H1 (cell line): ENCODE results near the gene TBC1D17. TPM values are rescaled to one million over a fixed set of nuclear protein-coding genes. Genes with fewer than 3 reads are reported as not detected.

Source experiments
- CTCF ChIA-PET: fragments of 300-600 bp; sonication (Branson Sonifier 250); formaldehyde crosslinking; loops from one replicate; lab custom pipeline; 2021; ENCODE audit not compliant: partially characterized antibody; lab: Charles Lee
- POLR2A ChIA-PET: fragments of 300-600 bp; sonication (Branson Sonifier 250); formaldehyde crosslinking; loops from one replicate; lab custom pipeline; 2021; ENCODE audit warnings: inconsistent platforms; ENCODE audit not compliant: partially characterized antibody; lab: Charles Lee
- DNase-seq, 2 experiments: peaks; one replicate each; pipeline versions ENCODE4 v3.0.0 to v3.0.0-alpha.2; 2010 to 2022; ENCODE audit warnings: low spot score in 2 of 2, low read depth in 1 of 2, mixed read lengths in 1 of 2
- FAIRE-seq: peaks from 2 replicates; lab custom pipeline; 2011; peaks lifted over from hg19 to GRCh38; lab: Jason Lieb, UNC
- H2AFZ ChIP-seq: 2 replicates; pipeline ENCODE4 v1.8.1; 2012; ENCODE audit warnings: low read length, inconsistent platforms
- H2AK5ac ChIP-seq: 2 replicates; pipeline ENCODE4 v1.6.1; 2013; ENCODE audit warnings: low read depth, low read length
- H2BK120ac ChIP-seq: replicated peaks from 2 replicates; pipeline ENCODE3; 2013; ENCODE audit warnings: low read depth, low read length, inconsistent platforms
- H2BK12ac ChIP-seq: 2 replicates; pipeline ENCODE4 v1.6.1; 2013; ENCODE audit warnings: low read depth, low read length
- H2BK15ac ChIP-seq: 2 replicates; pipeline ENCODE4 v1.6.1; 2013; ENCODE audit warnings: low read length
- H2BK20ac ChIP-seq: 2 replicates; pipeline ENCODE4 v1.6.1; 2013; ENCODE audit warnings: low read length
- H2BK5ac ChIP-seq: 2 replicates; pipeline ENCODE4 v1.6.1; 2013; ENCODE audit warnings: low read depth, low read length
- H3K14ac ChIP-seq: 2 replicates; pipeline ENCODE4 v1.6.1; 2013; ENCODE audit warnings: inconsistent platforms; ENCODE audit not compliant: insufficient read length
- H3K18ac ChIP-seq: 2 replicates; pipeline ENCODE4 v1.6.1; 2013; ENCODE audit warnings: low read length; ENCODE audit errors: extremely low read depth
- H3K23ac ChIP-seq: 2 replicates; pipeline ENCODE4 v1.6.1; 2013; ENCODE audit warnings: inconsistent platforms; ENCODE audit not compliant: insufficient read length
- H3K23me2 ChIP-seq: 2 replicates; pipeline ENCODE4 v1.6.1; 2013; ENCODE audit warnings: low read depth, low read length
- H3K27ac ChIP-seq: 2 replicates; pipeline ENCODE4 v1.6.1; 2011; ENCODE audit warnings: low read depth, low read length, inconsistent platforms
- H3K27me3 ChIP-seq, 4 experiments: replicated peaks in 1 of 4; 1 replicate in 1 of 4; 2 replicates in 3 of 4; pipeline versions ENCODE4 v1.6.1 to v1.8.1; 2011 to 2013; ENCODE audit warnings: low read length in 3 of 4, mild to moderate bottlenecking in 3 of 4, inconsistent platforms in 2 of 4, mixed read lengths in 2 of 4, moderate library complexity in 1 of 4; ENCODE audit not compliant: control insufficient read depth in 3 of 4, insufficient read depth in 3 of 4; ENCODE audit errors: extremely low read depth in 1 of 4
- H3K36me3 ChIP-seq, 4 experiments: 2 replicates each; pipeline versions ENCODE4 v1.6.1 to v1.8.1; 2011 to 2013; ENCODE audit warnings: mild to moderate bottlenecking in 4 of 4, low read length in 3 of 4, moderate library complexity in 2 of 4, control low read depth in 1 of 4, inconsistent platforms in 1 of 4; ENCODE audit not compliant: insufficient read depth in 4 of 4, control insufficient read depth in 2 of 4
- H3K4ac ChIP-seq: replicated peaks from 2 replicates; pipeline ENCODE3; 2013; ENCODE audit warnings: low read length, low read depth, mixed read lengths, inconsistent platforms; ENCODE audit not compliant: insufficient read length
- H3K4me1 ChIP-seq, 4 experiments: replicated peaks in 1 of 4; 1 replicate in 1 of 4; 2 replicates in 3 of 4; pipeline versions ENCODE4 v1.6.1 to v1.8.1; 2011 to 2013; ENCODE audit warnings: low read length in 3 of 4, inconsistent platforms in 2 of 4, mixed read lengths in 1 of 4; ENCODE audit not compliant: insufficient read depth in 4 of 4, control insufficient read depth in 3 of 4
- H3K4me2 ChIP-seq, 2 experiments: 2 replicates each; pipeline versions ENCODE4 v1.6.1 to v1.8.1; 2011 to 2013; ENCODE audit warnings: low read depth in 2 of 2, low read length in 2 of 2, control low read depth in 1 of 2, inconsistent platforms in 1 of 2, mild to moderate bottlenecking in 1 of 2; ENCODE audit not compliant: insufficient read depth in 1 of 2
- H3K4me3 ChIP-seq, 4 experiments: fragments of 200-600, 300-600 bp in 1 of 4; sonication (generic), shearing (Covaris generic), sonication (Bioruptor Twin) in 1 of 4; 2 replicates each; pipeline versions ENCODE4 v1.5.1 to v1.8.1; 2011 to 2016; ENCODE audit warnings: low read length in 4 of 4, low read depth in 3 of 4, control low read depth in 2 of 4, inconsistent platforms in 2 of 4, mild to moderate bottlenecking in 2 of 4, mixed read lengths in 1 of 4, moderate library complexity in 1 of 4; ENCODE audit not compliant: insufficient read depth in 2 of 4; ENCODE audit errors: extremely low read depth in 1 of 4
- H3K56ac ChIP-seq: replicated peaks from 2 replicates; pipeline ENCODE3; 2013; ENCODE audit warnings: low read depth, mild to moderate bottlenecking, mixed read lengths, low read length, inconsistent platforms; ENCODE audit not compliant: insufficient read length
- H3K79me1 ChIP-seq: 2 replicates; pipeline ENCODE4 v1.6.1; 2013; ENCODE audit warnings: low read depth, low read length, control low read depth
- H3K79me2 ChIP-seq, 2 experiments: 2 replicates each; pipeline versions ENCODE4 v1.6.1 to v1.8.1; 2012 to 2013; ENCODE audit warnings: low read length in 2 of 2, mild to moderate bottlenecking in 2 of 2, inconsistent platforms in 1 of 2; ENCODE audit not compliant: insufficient read depth in 2 of 2, control insufficient read depth in 1 of 2
- H3K9ac ChIP-seq, 4 experiments: replicated peaks in 1 of 4; 1 replicate in 1 of 4; 2 replicates in 3 of 4; pipeline versions ENCODE4 v1.6.1 to v1.8.1; 2011 to 2013; ENCODE audit warnings: low read depth in 3 of 4, low read length in 3 of 4, control low read depth in 2 of 4, mild to moderate bottlenecking in 2 of 4, moderate library complexity in 2 of 4, inconsistent platforms in 1 of 4; ENCODE audit errors: extremely low read depth in 1 of 4
- H3K9me3 ChIP-seq, 2 experiments: 2 replicates each; pipeline versions ENCODE4 v1.6.1 to v1.8.1; 2012 to 2013; ENCODE audit warnings: mild to moderate bottlenecking in 2 of 2, moderate library complexity in 2 of 2, control low read depth in 1 of 2, inconsistent platforms in 1 of 2, low read depth in 1 of 2, low read length in 1 of 2, mixed read lengths in 1 of 2; ENCODE audit not compliant: insufficient read depth in 2 of 2
- H4K20me1 ChIP-seq, 2 experiments: replicated peaks in 1 of 2; 2 replicates each; pipeline versions ENCODE3 to v1.8.1; 2011 to 2013; ENCODE audit warnings: inconsistent platforms in 2 of 2, low read length in 2 of 2, mild to moderate bottlenecking in 1 of 2; ENCODE audit not compliant: insufficient read depth in 2 of 2, control insufficient read depth in 1 of 2
- H4K5ac ChIP-seq: 2 replicates; pipeline ENCODE4 v1.6.1; 2013; ENCODE audit warnings: low read length, low read depth, mixed read lengths, inconsistent platforms; ENCODE audit not compliant: insufficient read length
- H4K8ac ChIP-seq: 2 replicates; pipeline ENCODE4 v1.8.0; 2013; ENCODE audit warnings: mild to moderate bottlenecking, moderate library complexity, low read length, inconsistent platforms; ENCODE audit not compliant: insufficient read depth; ENCODE audit errors: extremely low read depth
- H4K91ac ChIP-seq: replicated peaks from 2 replicates; pipeline ENCODE3; 2013; ENCODE audit warnings: low read length, mixed read lengths, inconsistent platforms; ENCODE audit not compliant: insufficient read length
- BACH1 ChIP-seq: IDR thresholded peaks from 2 replicates; pipeline ENCODE4 v1.6.1; 2012; ENCODE audit warnings: low read length, improper control_type of control experiment
- CREB1 ChIP-seq: IDR thresholded peaks from 2 replicates; pipeline ENCODE4 v1.6.1; 2012; ENCODE audit warnings: inconsistent platforms
- CTBP2 ChIP-seq: IDR thresholded peaks from 2 replicates; pipeline ENCODE4 v1.7.0; 2011; ENCODE audit warnings: borderline replicate concordance, mild to moderate bottlenecking, moderate library complexity, mixed read lengths, low read length; ENCODE audit not compliant: insufficient read depth, insufficient read length
- E2F6 ChIP-seq: IDR thresholded peaks from 2 replicates; pipeline ENCODE4 v1.6.1; 2012; ENCODE audit warnings: inconsistent platforms
- EP300 ChIP-seq, 2 experiments: IDR thresholded peaks; 1 replicate in 1 of 2; 2 replicates in 1 of 2; pipeline ENCODE4 v1.6.1; 2011 to 2012; ENCODE audit warnings: low read depth in 2 of 2, low read length in 2 of 2, mild to moderate bottlenecking in 2 of 2, borderline replicate concordance in 1 of 2, inconsistent platforms in 1 of 2, moderate library complexity in 1 of 2
- JUN ChIP-seq: IDR thresholded peaks from 2 replicates; pipeline ENCODE4 v1.6.1; 2011; ENCODE audit warnings: low read depth, mild to moderate bottlenecking, improper control_type of control experiment, low read length
- RFX5 ChIP-seq: IDR thresholded peaks from 2 replicates; pipeline ENCODE4 v1.6.1; 2011; ENCODE audit warnings: low read depth, low read length, improper control_type of control experiment, borderline replicate concordance
- RXRA ChIP-seq: IDR thresholded peaks from 2 replicates; pipeline ENCODE4 v1.6.1; 2011; ENCODE audit warnings: low read depth, mild to moderate bottlenecking, low read length, moderate library complexity; ENCODE audit not compliant: insufficient read depth
- SAP30 ChIP-seq: fragments of 300-600 bp; sonication (generic); IDR thresholded peaks from 2 replicates; pipeline ENCODE4 v1.7.1; 2012; ENCODE audit warnings: low read length, moderate library complexity, mild to moderate bottlenecking, inconsistent platforms; ENCODE audit not compliant: insufficient read depth, insufficient replicate concordance
- SP4 ChIP-seq: IDR thresholded peaks from 2 replicates; pipeline ENCODE4 v1.6.1; 2012; ENCODE audit warnings: low read length, inconsistent platforms
- SRF ChIP-seq: IDR thresholded peaks from 2 replicates; pipeline ENCODE4 v1.6.1; 2011; ENCODE audit warnings: mild to moderate bottlenecking, low read depth, low read length, moderate library complexity
- SUZ12 ChIP-seq: fragments of 200-600 bp; sonication (generic); IDR thresholded peaks from 2 replicates; pipeline ENCODE4 v1.6.1; 2012; ENCODE audit warnings: mild to moderate bottlenecking, inconsistent platforms, low read length, moderate library complexity, mixed read lengths
- TAF1 ChIP-seq: IDR thresholded peaks from 2 replicates; pipeline ENCODE4 v1.6.1; 2011; ENCODE audit warnings: mild to moderate bottlenecking, low read depth, low read length
- TBP ChIP-seq: IDR thresholded peaks from 2 replicates; pipeline ENCODE4 v1.6.1; 2011; ENCODE audit warnings: low read depth, low read length, improper control_type of control experiment
- WGBS, 2 experiments: shearing (Covaris generic) in 1 of 2; methylation state at CpG; one replicate each; pipeline versions ENCODE4 v1.1.6 to v1.1.7; 2013 to 2015; ENCODE audit warnings: low lambda C conversion rate in 2 of 2, mixed read lengths in 2 of 2, inconsistent platforms in 1 of 2, low coverage in 1 of 2, missing lambda C conversion rate in 1 of 2; ENCODE audit not compliant: insufficient replicate concordance in 2 of 2, insufficient coverage in 1 of 2, insufficient read length in 1 of 2; ENCODE audit errors: extremely low coverage in 1 of 2, missing lambda C conversion rate in 1 of 2; 5-methylcytosine and 5-hydroxymethylcytosine counted together
- polyA plus RNA-seq, 7 experiments: library from polyadenylated mRNA; depleted of rRNA in 3 of 7; stranded (reverse) in 5 of 7; unstranded in 2 of 7; fragments of >200 nt in 5 of 7; fragments of 200-250 nt in 2 of 7; gene quantifications; 1 replicate in 5 of 7; 2 replicates in 1 of 7; 4 replicates in 1 of 7; pipeline versions ENCODE4 v1.2.1 to v1.2.3, GENCODE V29; 2011 to 2013; ENCODE audit warnings: missing spikeins in 2 of 7, mixed read lengths in 2 of 7
- total RNA-seq: library from RNA; stranded (reverse); fragmentation: NEBNext Ultra II Directional; extraction: Animal tissue kit (Norgen Biotek cat#: 25700); gene quantifications from 2 replicates; pipeline ENCODE4 v1.2.1, GENCODE V29; 2021

Gene TBC1D17
- total and polyA plus RNA-seq, 2 of the 8 experiments (the other 6 are each of a cell fraction or from before 2014, with no cell fraction given), result 30.3 to 44.9 TPM

- H3K14ac ChIP-seq, result no peak overlapping the region
- no peak overlapping the region for H2BK5ac ChIP-seq
- H3K79me2 ChIP-seq, result peaks cover 0 to 16% of the 10 kb centered on the region in 2 experiments; a peak in 2 of 4 replicates
- no peak overlapping the region for H4K91ac ChIP-seq
- no peaks in the 10 kb centered on the region for H3K23me2 ChIP-seq
- H3K4me3 ChIP-seq, result no peak overlapping the region
- no peak overlapping the region for H2BK120ac ChIP-seq
- no peak overlapping the region for H2AK5ac ChIP-seq
- no peak overlapping the region for H3K23ac ChIP-seq
- H2BK20ac ChIP-seq, result no peak overlapping the region
- 91% methylated on average over 8 of the region's 8 CpGs; no CpG with 5 or more reads in 1 of the 2 experiments for WGBS, 2 experiments
- peaks cover 9 to 13% of the 10 kb centered on the region in 2 experiments for H4K20me1 ChIP-seq
- FAIRE-seq, result no peak
- no peak overlapping the region for H3K27ac ChIP-seq
- no peak overlapping the region for H3K9ac ChIP-seq
- H3K56ac ChIP-seq, result no peak overlapping the region
- H3K27me3 ChIP-seq, result no peaks in the 10 kb centered on the region
- no peak overlapping the region for H2BK12ac ChIP-seq
- H3K4me2 ChIP-seq, result no peak overlapping the region
- H4K5ac ChIP-seq, result no peak overlapping the region
- DNase-seq, result no peak
- no peak for TF ChIP-seq TBP
- TF ChIP-seq SAP30, result no peak
- TF ChIP-seq RXRA, result no peak
- no peak for TF ChIP-seq E2F6
- TF ChIP-seq EP300 (IDR thresholded peaks at IDR 0.05; ENCODE audit: borderline replicate concordance in 1 of 2, low read depth in 2 of 2, low read length in 2 of 2), result no peak
- TF ChIP-seq SRF, result no peak
- no peak for TF ChIP-seq JUN
- no peak for TF ChIP-seq BACH1
- no peak for TF ChIP-seq CTBP2
- TF ChIP-seq RFX5, result no peak
- no peak for TF ChIP-seq SP4
- no peak for TF ChIP-seq SUZ12
- no peak for TF ChIP-seq TAF1
- no peak for TF ChIP-seq CREB1
- TF ChIP-seq, all 59 proteins: peak for 0
- Histone ChIP-seq H3K4me1 (no peaks in the 10 kb centered on the region), H2AFZ (no peak overlapping the region), H2BK15ac (no peak overlapping the region), H4K8ac (no peak overlapping the region; the same call in 1 of the 2 replicates), H3K36me3 (peaks cover 10 to 29% (median 19%) of the 10 kb centered on the region in 4 experiments; a peak in 5 of 8 replicates), H3K18ac (no peak overlapping the region), H3K9me3 (no peaks in the 10 kb centered on the region), H3K79me1 (peaks cover 13% of the 10 kb centered on the region), H3K4ac (no peak overlapping the region)
- CTCF ChIA-PET, result interaction anchor here (1.0 to 2.0 kb wide), 5 partner anchors 8 to 34 kb away, joined by 3 to 5 read pairs (median 3); no protein-coding TSS in a partner anchor
- POLR2A ChIA-PET, result interaction anchor here (1.0 to 2.7 kb wide), 5 partner anchors 8 to 22 kb away, joined by 3 to 9 read pairs (median 4); partner anchors contain the start of genes FUZ, MED25 and PTOV1
Measured at GRCh38 chr19:49829200-49829599, 48.3 kb upstream of the TBC1D17 start.
